ENCODE results near the gene DCDC2B.
A peak's percentile ranks its signal among the peaks of the same experiment; 100 is the strongest.

Gene DCDC2B

GRCh38 chr1:32208469-32208868 lies 420 bp upstream of the DCDC2B start:
- TF ChIP-seq USF1 (IDR thresholded peaks at IDR 0.05) (no peak), EP300 (IDR thresholded peaks at IDR 0.05; ENCODE audit: borderline replicate concordance) (no peak), TEAD4 (IDR thresholded peaks at IDR 0.05) (no peak), TAF1 (IDR thresholded peaks at IDR 0.05; ENCODE audit: low read depth) (no peak), CEBPB (IDR thresholded peaks at IDR 0.05) (no peak), NFIC (IDR thresholded peaks at IDR 0.05) (no peak), CREB1 (IDR thresholded peaks at IDR 0.05; ENCODE audit: low read depth) (no peak), FOXM1 (IDR thresholded peaks at IDR 0.05; ENCODE audit: borderline replicate concordance, low read depth) (no peak), RAD21 (IDR thresholded peaks at IDR 0.05; ENCODE audit: low read depth) (no peak), REST (IDR thresholded peaks at IDR 0.05; ENCODE audit: low read depth) (no peak), TCF12 (IDR thresholded peaks at IDR 0.05; ENCODE audit: low read depth) (no peak)

GRCh38 chr1:32215629-32216480 lies 7.0 kb downstream of the DCDC2B start:
- no peak for TF ChIP-seq NFIC (IDR thresholded peaks at IDR 0.05)
- no peak for TF ChIP-seq EGR1 (IDR thresholded peaks at IDR 0.05)
- TF ChIP-seq RAD21 (IDR thresholded peaks at IDR 0.05; ENCODE audit: low read depth) = peak; percentile 72
- no peak for TF ChIP-seq USF1 (IDR thresholded peaks at IDR 0.05)
- no peak for TF ChIP-seq YY1 (IDR thresholded peaks at IDR 0.05; ENCODE audit: low read depth)
- TF ChIP-seq REST (IDR thresholded peaks at IDR 0.05; ENCODE audit: low read depth) = no peak
- TF ChIP-seq TAF1 (IDR thresholded peaks at IDR 0.05; ENCODE audit: low read depth) = no peak
- TF ChIP-seq MAX (IDR thresholded peaks at IDR 0.05) = no peak

- TF ChIP-seq TCF12 (IDR thresholded peaks at IDR 0.05; ENCODE audit: low read depth) (no peak), CREB1 (IDR thresholded peaks at IDR 0.05; ENCODE audit: low read depth) (no peak), MAX (IDR thresholded peaks at IDR 0.05) (no peak), TEAD4 (IDR thresholded peaks at IDR 0.05) (no peak), TAF1 (IDR thresholded peaks at IDR 0.05; ENCODE audit: low read depth) (no peak), NFIC (IDR thresholded peaks at IDR 0.05) (no peak), RAD21 (IDR thresholded peaks at IDR 0.05; ENCODE audit: low read depth) (no peak), EP300 (IDR thresholded peaks at IDR 0.05; ENCODE audit: borderline replicate concordance) (no peak), EGR1 (IDR thresholded peaks at IDR 0.05) (no peak), REST (IDR thresholded peaks at IDR 0.05; ENCODE audit: low read depth) (no peak), FOXM1 (IDR thresholded peaks at IDR 0.05; ENCODE audit: borderline replicate concordance, low read depth) (no peak), CEBPB (IDR thresholded peaks at IDR 0.05) (no peak), ZBTB7A (IDR thresholded peaks at IDR 0.05; ENCODE audit: low read depth) (no peak), YY1 (IDR thresholded peaks at IDR 0.05; ENCODE audit: low read depth) (no peak), USF1 (IDR thresholded peaks at IDR 0.05) (no peak)
These were observed 7.7 kb downstream of the DCDC2B start for GRCh38 chr1:32216566-32216965.

- no peak for TF ChIP-seq TAF1 (IDR thresholded peaks at IDR 0.05; ENCODE audit: low read depth)
- no peak for TF ChIP-seq CREB1 (IDR thresholded peaks at IDR 0.05; ENCODE audit: low read depth)
- TF ChIP-seq USF1 (IDR thresholded peaks at IDR 0.05) = no peak
- TF ChIP-seq TEAD4 (IDR thresholded peaks at IDR 0.05) = no peak
- no peak for TF ChIP-seq ZBTB7A (IDR thresholded peaks at IDR 0.05; ENCODE audit: low read depth)
- TF ChIP-seq EGR1 (IDR thresholded peaks at IDR 0.05) = no peak
- no peak for TF ChIP-seq RAD21 (IDR thresholded peaks at IDR 0.05; ENCODE audit: low read depth)
- TF ChIP-seq YY1 (IDR thresholded peaks at IDR 0.05; ENCODE audit: low read depth) = no peak
- TF ChIP-seq REST (IDR thresholded peaks at IDR 0.05; ENCODE audit: low read depth) = no peak
These were observed 10.1 kb downstream of the DCDC2B start for GRCh38 chr1:32219022-32219421.
